Stimulated activated CD4-positive, alpha-beta T cell treated with anti-CD3 and anti-CD28 coated beads, Interleukin-1b, Interleukin-23, amount 100 ng/mL, for 1 hour (primary cell): Measurements from ENCODE around the gene FIGLA.

ENCODE experiments used
- DNase-seq, 2 donors: peaks; one replicate each; pipeline ENCODE4 v3.0.0-alpha.2; 2020; ENCODE audit warnings: low read depth in 2 of 2

The FIGLA gene, protein sequence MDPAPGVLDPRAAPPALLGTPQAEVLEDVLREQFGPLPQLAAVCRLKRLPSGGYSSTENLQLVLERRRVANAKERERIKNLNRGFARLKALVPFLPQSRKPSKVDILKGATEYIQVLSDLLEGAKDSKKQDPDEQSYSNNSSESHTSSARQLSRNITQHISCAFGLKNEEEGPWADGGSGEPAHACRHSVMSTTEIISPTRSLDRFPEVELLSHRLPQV

DNA sequence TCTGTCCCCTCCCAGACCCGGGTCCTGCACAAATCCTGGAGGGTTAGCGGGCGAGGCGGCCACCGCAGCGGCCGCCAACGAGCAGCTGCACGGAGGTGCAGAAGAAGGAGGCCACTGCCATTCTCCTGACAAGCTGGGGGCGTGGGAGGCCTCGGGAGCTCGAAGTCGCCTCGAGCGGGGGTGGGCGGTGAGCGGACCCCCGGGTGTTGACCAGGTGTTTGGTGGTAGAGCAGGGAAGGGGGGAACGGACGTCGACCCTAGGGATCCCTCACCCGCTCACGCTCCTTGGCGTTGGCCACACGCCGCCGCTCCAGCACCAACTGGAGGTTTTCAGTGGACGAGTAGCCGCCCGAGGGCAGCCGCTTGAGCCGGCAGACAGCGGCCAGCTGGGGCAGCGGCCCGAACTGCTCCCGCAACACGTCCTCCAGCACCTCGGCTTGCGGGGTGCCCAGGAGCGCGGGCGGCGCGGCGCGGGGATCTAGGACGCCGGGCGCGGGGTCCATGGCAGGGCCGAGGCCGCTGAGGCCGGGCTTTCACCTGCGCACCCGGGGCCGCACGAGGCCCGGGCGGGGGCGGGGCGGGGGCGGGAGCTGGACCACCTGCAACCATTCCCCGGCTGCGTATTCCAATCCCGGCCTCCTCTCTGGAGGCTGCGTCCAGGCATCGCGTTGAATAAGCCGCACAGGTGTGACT, at the start of gene FIGLA:
FIGLA (minus strand) TSS at position 508 of the 693 bp plus-strand sequence; CDS start at position 503, 5 bp downstream.
- no peak for DNase-seq

DNA sequence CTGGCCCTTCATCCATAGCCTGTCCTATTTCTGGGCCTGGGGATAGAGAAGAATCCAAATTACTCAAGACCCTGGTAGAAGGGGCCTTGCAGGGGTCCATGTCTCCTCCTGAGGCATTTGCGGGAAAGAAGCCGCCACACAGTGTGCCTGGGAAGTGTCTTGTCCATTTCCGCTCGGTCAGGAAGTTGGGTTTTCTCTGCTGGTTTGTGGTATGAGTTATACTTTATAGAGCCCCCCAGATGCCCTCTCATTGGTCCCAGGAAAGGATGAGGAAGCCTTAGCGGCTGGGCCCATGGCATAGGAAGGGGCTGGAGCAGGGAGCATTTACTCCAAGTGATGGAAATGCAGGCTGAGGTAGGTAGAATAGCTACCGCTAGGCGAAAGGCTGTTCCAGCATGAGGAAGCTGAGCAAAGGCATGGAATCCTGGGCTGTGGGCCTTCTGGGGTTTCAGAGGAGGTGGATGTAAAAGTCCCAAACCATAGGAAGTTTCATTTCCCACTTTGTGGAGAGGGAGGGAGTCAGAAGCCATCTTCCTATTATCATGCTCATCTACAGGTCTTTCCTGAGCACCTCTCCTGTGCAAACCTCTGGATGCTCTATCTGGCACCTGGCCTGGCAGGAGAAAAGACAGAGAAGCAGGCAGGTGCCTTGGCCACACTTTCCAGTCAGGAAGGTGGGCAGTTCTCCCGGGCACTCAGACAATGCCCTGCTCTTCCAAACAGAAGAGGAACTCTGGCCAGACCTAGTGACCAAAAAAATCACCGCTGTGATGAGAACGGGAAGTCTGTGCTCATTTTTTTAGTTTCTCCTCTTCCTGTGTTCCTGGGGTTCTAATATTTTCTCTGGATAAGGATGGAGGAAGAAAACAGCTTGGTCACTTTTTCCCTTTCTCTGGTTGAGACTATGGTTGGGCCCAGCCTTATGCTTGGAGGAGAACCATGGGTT, 47.8 kb upstream of the FIGLA start:
- DNase-seq, result no peak

DNA sequence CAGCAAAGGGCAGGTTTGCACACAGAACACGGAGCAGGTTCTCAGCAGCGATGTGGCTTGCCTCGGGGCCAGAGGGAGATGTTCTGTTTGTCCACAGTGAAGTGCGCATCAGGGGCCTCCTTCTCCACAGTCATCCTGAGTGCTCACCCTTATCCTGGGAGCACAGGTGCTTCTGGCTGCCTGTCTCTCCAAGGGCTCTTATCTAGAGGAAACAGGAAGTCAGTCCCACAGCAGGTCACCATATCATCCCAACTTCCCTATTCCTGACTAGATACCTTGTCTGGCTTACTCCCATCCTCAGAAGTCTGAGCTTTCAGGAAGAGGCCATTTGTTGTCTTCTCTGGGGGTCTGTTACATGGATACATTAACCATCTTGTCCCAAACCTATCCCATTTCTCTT, 45.2 kb upstream of the FIGLA start, which contains the start of gene CD207:
CD207 (minus strand) TSS at position 174 of the 400 bp plus-strand sequence; CDS start at position 134, 40 bp downstream.
- DNase-seq, result no peak

DNA sequence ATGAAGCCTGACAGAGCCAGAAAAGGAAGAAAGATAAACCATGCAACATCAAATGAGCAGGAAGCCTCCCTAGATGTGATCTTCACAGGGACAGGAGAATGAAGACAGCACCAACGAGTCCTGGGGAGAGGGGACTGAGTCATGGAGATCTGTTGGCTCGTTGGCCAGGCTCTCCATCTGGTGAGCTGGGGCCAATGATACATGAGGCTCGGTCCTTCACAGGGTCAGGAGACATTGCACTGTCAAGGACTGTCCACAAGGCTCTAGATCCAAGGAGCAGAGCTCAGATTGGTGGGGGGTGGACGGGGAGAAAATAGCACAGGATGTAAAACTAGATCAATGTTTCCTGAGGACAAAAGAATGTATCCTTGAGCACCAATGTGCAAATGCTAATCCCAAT, 44.4 kb upstream of the FIGLA start:
- no peak for DNase-seq

GRCh38 chr2:70834106-70834505, 43.7 kb upstream of the FIGLA start:
- no peak for DNase-seq

DNA sequence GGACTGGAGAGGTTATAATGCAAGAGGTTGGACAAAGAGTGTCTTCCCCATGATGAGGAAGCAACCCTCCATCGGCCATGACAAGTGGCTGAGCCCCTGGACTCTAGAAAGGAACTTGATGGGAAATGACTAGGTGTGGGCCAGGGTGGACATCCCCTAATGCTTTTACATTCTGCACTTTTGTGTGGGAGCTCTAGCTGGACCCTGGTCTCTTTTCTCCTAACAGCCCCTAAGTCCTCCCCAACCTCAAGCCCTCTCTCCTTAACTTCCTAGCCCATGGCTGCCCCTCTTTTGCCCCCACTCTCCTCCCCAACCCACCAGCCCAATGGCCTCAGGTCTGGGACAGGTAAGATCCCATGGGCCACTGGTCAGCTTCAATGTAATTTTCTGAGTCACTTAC, 42.8 kb upstream of the FIGLA start:
- no peak for DNase-seq

DNA sequence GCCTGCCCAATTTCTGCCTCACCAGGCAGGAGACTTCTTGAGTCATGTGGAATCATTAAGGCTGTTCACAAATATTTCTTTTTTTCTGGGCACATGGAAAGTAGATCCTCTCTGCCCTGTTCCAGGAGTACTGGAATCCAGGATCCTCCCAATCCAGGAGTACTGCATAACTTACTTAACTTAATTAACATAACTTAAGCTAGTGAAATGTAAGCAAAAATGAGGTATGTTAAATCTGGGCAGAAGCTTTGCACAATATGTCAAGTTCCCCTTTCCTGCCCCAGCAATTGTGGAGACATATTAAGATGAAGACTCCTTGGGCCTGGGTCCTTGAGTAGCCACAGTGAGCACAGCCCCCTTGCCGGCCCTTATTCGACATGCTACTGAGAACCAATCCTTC, 41.9 kb upstream of the FIGLA start:
- no peak for DNase-seq

- DNase-seq, result no peak
Measured at GRCh38 chr2:70831861-70832260, 41.4 kb upstream of the FIGLA start.

- no peak for DNase-seq
Measured at GRCh38 chr2:70830366-70830765, 39.9 kb upstream of the FIGLA start.

DNA sequence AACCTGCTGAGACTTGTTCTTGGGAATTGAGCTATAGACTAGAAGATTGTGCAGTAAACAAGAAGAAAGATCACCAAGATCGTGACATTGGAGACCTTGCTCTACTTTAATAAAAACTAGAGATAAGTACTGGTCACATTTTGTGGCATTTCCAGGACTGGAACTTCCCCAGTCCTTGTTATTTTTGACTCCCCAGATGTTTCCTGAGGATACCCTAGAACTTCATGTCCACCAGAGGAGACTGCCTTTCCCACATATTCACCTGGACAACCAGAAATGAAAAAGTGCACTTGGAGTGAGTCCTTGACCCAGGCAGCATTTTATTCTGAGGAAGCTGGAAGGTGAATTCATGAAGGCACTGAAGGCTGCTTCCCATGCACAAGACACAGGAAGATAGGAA, 39.5 kb upstream of the FIGLA start:
- DNase-seq, result no peak

GRCh38 chr2:70828914-70829824, 38.7 kb upstream of the FIGLA start:
- no peak for DNase-seq

DNA sequence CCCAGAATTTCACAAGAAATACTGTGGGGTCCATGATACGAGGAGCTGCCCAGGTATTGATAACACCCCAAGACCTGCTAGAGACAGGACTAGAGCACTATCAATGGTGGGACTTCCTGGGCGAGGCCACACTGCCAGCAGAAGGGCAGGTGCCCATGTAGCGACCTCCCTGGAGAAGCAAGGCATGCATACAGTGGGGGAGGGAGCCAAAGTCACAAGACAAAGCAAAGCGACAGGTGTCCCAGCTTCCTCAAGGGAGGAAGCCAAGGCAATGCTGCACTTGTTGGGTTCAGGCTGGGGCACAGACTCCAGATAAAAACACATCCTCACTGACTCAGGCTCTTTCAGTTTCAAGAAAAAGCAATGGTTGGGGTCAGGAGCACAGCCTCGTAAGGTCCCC, 37.7 kb upstream of the FIGLA start:
- DNase-seq, result no peak

DNA sequence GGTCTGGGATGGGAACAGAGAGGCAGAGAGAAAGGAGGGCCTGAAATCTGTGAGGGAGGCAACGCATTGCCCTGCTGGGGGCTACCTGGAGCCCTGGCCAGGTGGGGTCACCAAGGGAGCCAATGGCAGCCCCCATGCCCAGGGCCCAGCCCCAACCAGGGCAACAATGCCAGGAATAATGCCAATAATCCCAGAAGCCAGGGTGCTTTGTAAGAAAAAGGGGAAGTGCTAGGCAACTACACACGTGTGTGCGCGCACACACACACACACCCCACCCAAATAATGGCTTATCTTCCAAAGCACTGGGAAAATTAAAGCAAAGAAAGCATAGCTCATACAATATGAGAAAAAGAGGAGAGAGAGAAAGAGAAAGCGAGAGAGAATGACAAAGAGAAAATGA, 36.9 kb upstream of the FIGLA start:
- DNase-seq, result no peak

GRCh38 chr2:70826696-70827350, 36.4 kb upstream of the FIGLA start:
- DNase-seq, result no peak

- DNase-seq, result no peak
Measured at GRCh38 chr2:70823249-70823648, 32.8 kb upstream of the FIGLA start.

DNA sequence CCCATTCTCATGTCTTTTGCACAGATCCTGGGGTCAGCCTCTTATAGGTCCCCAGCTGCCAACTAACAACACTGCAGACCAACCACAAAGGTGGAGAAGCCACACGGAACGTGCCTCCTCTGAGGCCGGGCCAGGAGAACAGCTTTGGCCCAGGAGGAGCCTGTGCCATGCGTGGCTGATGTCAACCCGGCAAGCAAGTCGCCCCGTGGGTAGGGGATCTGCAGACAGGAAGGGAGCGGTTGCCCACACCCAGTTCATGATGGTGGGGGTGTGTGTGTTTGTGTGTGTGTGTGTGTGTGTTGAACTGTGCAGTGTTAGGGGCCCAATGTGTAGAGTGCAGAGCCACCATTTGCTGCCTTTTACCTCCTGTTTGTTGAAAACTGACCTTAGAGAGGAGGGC, 32.4 kb upstream of the FIGLA start:
- DNase-seq, result no peak

GRCh38 chr2:70820499-70820898, 30.1 kb upstream of the FIGLA start, which contains the start of gene CLEC4F:
Gene CLEC4F, minus strand, starts transcription at chr2:70820599. Its CDS starts 76 bp downstream, at chr2:70820523.
- DNase-seq, result no peak

DNA sequence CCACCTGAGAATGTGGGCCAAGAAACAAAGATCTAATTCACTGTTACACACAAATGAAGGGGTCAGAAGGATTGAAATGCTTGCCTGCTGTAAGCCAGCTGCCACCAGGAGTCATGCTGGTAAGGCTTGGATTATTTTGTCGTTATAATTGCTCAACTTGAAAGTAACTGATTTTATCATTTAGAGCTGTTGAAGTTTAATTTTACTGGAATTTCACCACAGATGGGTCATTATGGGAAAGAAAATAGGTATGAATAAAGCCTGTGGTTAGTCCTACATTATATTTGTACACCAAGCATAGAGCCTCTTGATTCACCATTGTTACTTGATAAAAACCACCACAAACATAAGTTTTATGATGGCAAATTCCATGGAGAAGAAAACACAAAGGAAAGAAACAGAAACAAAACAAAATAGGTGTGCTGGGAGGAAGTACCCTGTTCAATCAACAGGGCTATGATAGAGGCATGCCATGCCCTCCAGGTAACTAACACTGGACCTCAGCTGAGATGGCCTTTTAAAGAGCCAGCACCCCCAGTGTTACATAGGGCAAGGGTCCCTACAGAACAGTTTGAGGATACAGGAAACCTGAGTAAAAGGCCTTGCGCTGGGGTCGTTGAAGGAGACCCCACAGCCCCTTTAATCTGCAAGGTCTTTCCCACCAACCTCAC, 27.0 kb upstream of the FIGLA start:
- no peak for DNase-seq

DNA sequence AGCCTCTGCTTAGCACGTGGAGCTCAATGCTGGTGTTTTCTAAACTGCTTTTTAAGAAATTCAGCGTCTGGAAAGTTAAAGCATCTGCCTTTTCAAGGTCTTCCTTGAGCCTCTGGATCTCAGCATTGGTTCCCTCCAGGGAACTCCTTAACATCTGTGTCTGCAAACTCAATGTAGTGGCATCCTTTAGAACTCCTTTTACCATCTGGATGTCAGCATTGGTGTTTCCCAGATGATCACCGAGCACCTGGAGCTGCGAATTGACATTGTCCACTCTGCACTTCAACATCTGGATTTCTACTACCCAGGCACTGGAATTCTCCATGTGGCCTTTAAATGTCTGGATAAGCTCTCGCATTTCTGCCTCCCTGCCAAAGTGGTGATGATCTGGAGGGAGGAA, 26.3 kb upstream of the FIGLA start:
- DNase-seq, result no peak
